Endothelial cell of umbilical vein (primary cell): ENCODE measurements around the gene UTS2B.

Source experiments
- EZH2 ChIP-seq: IDR thresholded peaks from 2 replicates; pipeline ENCODE4 v1.6.1; 2012; ENCODE audit warnings: borderline replicate concordance, low read depth, mild to moderate bottlenecking, moderate library complexity, low read length, inconsistent platforms; ENCODE audit not compliant: severe bottlenecking
- POLR2A ChIP-seq: IDR thresholded peaks from 2 replicates; pipeline ENCODE4 v1.6.1; 2012; ENCODE audit warnings: low read depth, mild to moderate bottlenecking, control low read depth, low read length
- TF ChIP-seq, protein P1 (sequence below), 2 donors: IDR thresholded peaks; 1 replicate in 1 of 2; 2 replicates in 1 of 2; pipeline ENCODE4 v1.5.1; 2011; ENCODE audit warnings: low read length in 2 of 2, mild to moderate bottlenecking in 2 of 2, moderate library complexity in 2 of 2, control low read depth in 1 of 2, inconsistent platforms in 1 of 2, low read depth in 1 of 2; ENCODE audit not compliant: insufficient read depth in 1 of 2; ENCODE audit errors: extremely low read depth in 1 of 2

DNA sequence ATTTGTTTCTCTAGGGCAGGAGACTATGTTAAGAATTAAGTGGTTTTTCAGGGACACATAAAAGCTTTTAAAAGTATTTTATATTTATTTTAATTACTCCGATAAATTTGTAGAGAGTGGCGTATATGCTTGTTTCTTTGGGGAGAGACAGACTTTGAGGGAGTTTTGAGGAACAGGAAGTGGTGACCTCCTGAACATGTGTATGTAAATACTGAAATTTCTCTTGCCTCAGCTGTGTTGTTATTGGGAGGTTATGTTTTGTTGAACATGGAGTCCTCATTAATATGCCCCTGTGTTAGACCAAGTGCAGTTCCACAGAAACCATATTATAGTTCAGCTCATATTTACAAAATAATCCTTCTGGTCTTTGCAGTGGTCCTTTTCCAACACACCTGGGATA is 41.8 kb upstream of the UTS2B start:
- TF ChIP-seq EZH2, result no peak
- TF ChIP-seq, protein P1, sequence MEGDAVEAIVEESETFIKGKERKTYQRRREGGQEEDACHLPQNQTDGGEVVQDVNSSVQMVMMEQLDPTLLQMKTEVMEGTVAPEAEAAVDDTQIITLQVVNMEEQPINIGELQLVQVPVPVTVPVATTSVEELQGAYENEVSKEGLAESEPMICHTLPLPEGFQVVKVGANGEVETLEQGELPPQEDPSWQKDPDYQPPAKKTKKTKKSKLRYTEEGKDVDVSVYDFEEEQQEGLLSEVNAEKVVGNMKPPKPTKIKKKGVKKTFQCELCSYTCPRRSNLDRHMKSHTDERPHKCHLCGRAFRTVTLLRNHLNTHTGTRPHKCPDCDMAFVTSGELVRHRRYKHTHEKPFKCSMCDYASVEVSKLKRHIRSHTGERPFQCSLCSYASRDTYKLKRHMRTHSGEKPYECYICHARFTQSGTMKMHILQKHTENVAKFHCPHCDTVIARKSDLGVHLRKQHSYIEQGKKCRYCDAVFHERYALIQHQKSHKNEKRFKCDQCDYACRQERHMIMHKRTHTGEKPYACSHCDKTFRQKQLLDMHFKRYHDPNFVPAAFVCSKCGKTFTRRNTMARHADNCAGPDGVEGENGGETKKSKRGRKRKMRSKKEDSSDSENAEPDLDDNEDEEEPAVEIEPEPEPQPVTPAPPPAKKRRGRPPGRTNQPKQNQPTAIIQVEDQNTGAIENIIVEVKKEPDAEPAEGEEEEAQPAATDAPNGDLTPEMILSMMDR (IDR thresholded peaks at IDR 0.05; ENCODE audit: extremely low read depth in 1 of 2, insufficient read depth in 1 of 2, low read depth in 1 of 2, low read length in 2 of 2), result no peak
- no peak for TF ChIP-seq POLR2A
